ENCODE data around the gene BLMH. TPM values are rescaled to one million over a fixed set of nuclear protein-coding genes. Genes with fewer than 3 reads are reported as not detected.

Gene BLMH
- total RNA-seq, 4 donors from 2014 or later: 16.6 to 22.4 (median 20.8) TPM

- 82% methylated on average over 3 of the region's 3 CpGs for WGBS
- no peaks in the 10 kb centered on the region for H3K9me3 ChIP-seq
- no peaks in the 10 kb centered on the region for H3K4me1 ChIP-seq
- H3K27ac ChIP-seq (replicated peaks in 1 of 4): no peak overlapping the region
- no peaks in the 10 kb centered on the region for H3K36me3 ChIP-seq
- TF ChIP-seq POLR2A (IDR thresholded peaks at IDR 0.05; ENCODE audit: low read depth) (no peak), CTCF (IDR thresholded peaks at IDR 0.05) (no peak), POLR2AphosphoS5 (IDR thresholded peaks at IDR 0.05) (no peak), EP300 (IDR thresholded peaks at IDR 0.05) (no peak)
- intact Hi-C loops (cut with DNase I): no loop called here
- peaks cover 0 to 26% (median 0%) of the 10 kb centered on the region in 4 donors for H3K27me3 ChIP-seq
- H3K4me3 ChIP-seq: no peak overlapping the region
- DNase-seq (ENCODE audit: extremely low spot score): no peak
These were observed 63.7 kb downstream of the BLMH start for GRCh38 chr17:30228011-30228410.

- Histone ChIP-seq H3K27ac (replicated peaks in 1 of 4) (no peak overlapping the region), H3K36me3 (no peaks in the 10 kb centered on the region), H3K4me1 (no peaks in the 10 kb centered on the region), H3K4me3 (no peak overlapping the region), H3K27me3 (peaks cover 0 to 26% (median 0%) of the 10 kb centered on the region in 4 donors), H3K9me3 (no peaks in the 10 kb centered on the region)
- intact Hi-C loops (cut with DNase I): no loop called here
- no peak for TF ChIP-seq POLR2A (IDR thresholded peaks at IDR 0.05; ENCODE audit: low read depth)
- no peak for DNase-seq (ENCODE audit: extremely low spot score)
- 78% methylated on average over 10 of the region's 10 CpGs for WGBS
These were observed 64.9 kb downstream of the BLMH start for GRCh38 chr17:30226878-30227277.

GRCh38 chr17:30225919-30226553 is 65.7 kb downstream of the BLMH start:
- H3K4me1 ChIP-seq: no peaks in the 10 kb centered on the region
- intact Hi-C loops (cut with DNase I): no loop called here
- TF ChIP-seq POLR2AphosphoS5 (IDR thresholded peaks at IDR 0.05) (no peak), EP300 (IDR thresholded peaks at IDR 0.05) (no peak)
- no peaks in the 10 kb centered on the region for H3K9me3 ChIP-seq
- no peaks in the 10 kb centered on the region for H3K36me3 ChIP-seq
- peaks cover 0 to 26% (median 0%) of the 10 kb centered on the region in 4 donors for H3K27me3 ChIP-seq
- no peak for DNase-seq (ENCODE audit: extremely low spot score)
- no peak overlapping the region for H3K4me3 ChIP-seq
- H3K27ac ChIP-seq (replicated peaks in 1 of 4): no peak overlapping the region
- WGBS: 83% methylated on average over 15 of the region's 15 CpGs

GRCh38 chr17:30225112-30225511 is 66.6 kb downstream of the BLMH start:
- Histone ChIP-seq H3K9me3 (no peaks in the 10 kb centered on the region), H3K27ac (replicated peaks in 1 of 4) (no peak overlapping the region), H3K4me1 (no peaks in the 10 kb centered on the region), H3K27me3 (peaks cover 0 to 26% (median 0%) of the 10 kb centered on the region in 4 donors), H3K4me3 (no peak overlapping the region), H3K36me3 (no peaks in the 10 kb centered on the region)
- 94% methylated on average over 3 of the region's 3 CpGs for WGBS
- TF ChIP-seq POLR2AphosphoS5 (IDR thresholded peaks at IDR 0.05) (no peak), CTCF (IDR thresholded peaks at IDR 0.05) (no peak), EP300 (IDR thresholded peaks at IDR 0.05) (no peak), POLR2A (IDR thresholded peaks at IDR 0.05; ENCODE audit: low read depth) (no peak)
- intact Hi-C loops (cut with DNase I): no loop called here
- no peak for DNase-seq (ENCODE audit: extremely low spot score)

GRCh38 chr17:30224419-30224960 is 67.3 kb downstream of the BLMH start:
- Histone ChIP-seq H3K27me3 (peaks cover 0 to 22% (median 0%) of the 10 kb centered on the region in 4 donors), H3K36me3 (no peaks in the 10 kb centered on the region), H3K4me1 (no peaks in the 10 kb centered on the region), H3K27ac (replicated peaks in 1 of 4) (no peak overlapping the region), H3K9me3 (no peaks in the 10 kb centered on the region), H3K4me3 (no peak overlapping the region)
- no peak for DNase-seq (ENCODE audit: extremely low spot score)
- WGBS: 86% methylated on average over 8 of the region's 8 CpGs
- intact Hi-C loops (cut with DNase I): no loop called here
- TF ChIP-seq POLR2A (IDR thresholded peaks at IDR 0.05; ENCODE audit: low read depth): no peak
- no peak for TF ChIP-seq POLR2AphosphoS5 (IDR thresholded peaks at IDR 0.05)
- TF ChIP-seq EP300 (IDR thresholded peaks at IDR 0.05): no peak
- no peak for TF ChIP-seq CTCF (IDR thresholded peaks at IDR 0.05)

Measured in esophagus muscularis mucosa (tissue), 4 donors.